ENCODE measurements around the gene STMN1. TPM values are rescaled to one million over a fixed set of nuclear protein-coding genes. Genes with fewer than 3 reads are reported as not detected.
A peak's percentile ranks its signal among the peaks of the same experiment; 100 is the strongest.
"Not testable (repeated sequence)": the region's sequence is repeated elsewhere in the genome, so short reads cannot be mapped to it uniquely, and the experiment has no call there.

The STMN1 gene
- total and polyA plus RNA-seq, 9 of the 15 experiments (the other 6 are each of a cell fraction or from before 2014, with no cell fraction given) = 269 to 2,153 (median 595) TPM

DNA sequence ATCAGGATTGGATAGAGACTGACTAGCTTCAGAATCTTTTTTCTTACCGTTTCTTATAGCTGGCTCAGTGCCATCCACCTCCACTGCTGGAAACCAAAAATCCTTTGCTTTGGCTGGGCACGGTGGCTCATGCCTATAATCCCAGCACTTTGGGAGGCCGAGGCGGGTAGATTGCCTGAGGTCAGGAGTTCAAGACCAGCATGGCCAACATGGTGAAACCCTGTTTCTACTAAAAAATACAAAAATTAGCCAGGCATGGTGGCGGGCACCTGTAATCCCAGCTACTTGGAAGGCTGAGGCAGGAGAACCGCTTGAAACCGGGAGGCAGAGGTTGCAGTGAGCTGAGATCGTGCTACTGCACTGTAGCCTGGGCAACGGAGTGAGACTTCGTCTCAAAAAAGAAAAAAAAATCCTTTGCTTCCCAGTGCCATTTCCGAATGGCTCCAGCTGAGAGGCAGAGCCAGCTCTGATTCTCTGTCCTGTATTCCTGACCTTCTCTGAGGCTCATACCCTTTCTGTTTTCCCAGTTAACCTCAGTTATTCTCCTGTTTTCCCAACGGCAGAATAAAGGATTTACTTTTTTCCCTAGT is 26.7 kb upstream of the STMN1 start (continued):
- TF ChIP-seq, protein P1, sequence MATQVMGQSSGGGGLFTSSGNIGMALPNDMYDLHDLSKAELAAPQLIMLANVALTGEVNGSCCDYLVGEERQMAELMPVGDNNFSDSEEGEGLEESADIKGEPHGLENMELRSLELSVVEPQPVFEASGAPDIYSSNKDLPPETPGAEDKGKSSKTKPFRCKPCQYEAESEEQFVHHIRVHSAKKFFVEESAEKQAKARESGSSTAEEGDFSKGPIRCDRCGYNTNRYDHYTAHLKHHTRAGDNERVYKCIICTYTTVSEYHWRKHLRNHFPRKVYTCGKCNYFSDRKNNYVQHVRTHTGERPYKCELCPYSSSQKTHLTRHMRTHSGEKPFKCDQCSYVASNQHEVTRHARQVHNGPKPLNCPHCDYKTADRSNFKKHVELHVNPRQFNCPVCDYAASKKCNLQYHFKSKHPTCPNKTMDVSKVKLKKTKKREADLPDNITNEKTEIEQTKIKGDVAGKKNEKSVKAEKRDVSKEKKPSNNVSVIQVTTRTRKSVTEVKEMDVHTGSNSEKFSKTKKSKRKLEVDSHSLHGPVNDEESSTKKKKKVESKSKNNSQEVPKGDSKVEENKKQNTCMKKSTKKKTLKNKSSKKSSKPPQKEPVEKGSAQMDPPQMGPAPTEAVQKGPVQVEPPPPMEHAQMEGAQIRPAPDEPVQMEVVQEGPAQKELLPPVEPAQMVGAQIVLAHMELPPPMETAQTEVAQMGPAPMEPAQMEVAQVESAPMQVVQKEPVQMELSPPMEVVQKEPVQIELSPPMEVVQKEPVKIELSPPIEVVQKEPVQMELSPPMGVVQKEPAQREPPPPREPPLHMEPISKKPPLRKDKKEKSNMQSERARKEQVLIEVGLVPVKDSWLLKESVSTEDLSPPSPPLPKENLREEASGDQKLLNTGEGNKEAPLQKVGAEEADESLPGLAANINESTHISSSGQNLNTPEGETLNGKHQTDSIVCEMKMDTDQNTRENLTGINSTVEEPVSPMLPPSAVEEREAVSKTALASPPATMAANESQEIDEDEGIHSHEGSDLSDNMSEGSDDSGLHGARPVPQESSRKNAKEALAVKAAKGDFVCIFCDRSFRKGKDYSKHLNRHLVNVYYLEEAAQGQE (IDR thresholded peaks at IDR 0.05; ENCODE audit: borderline replicate concordance) = peak; percentile 14; the same call in 1 of the 2 replicates
- TF ChIP-seq, protein P1 (CRISPR knock-in tag; IDR thresholded peaks at IDR 0.05; ENCODE audit: low read depth) = not testable (repeated sequence)
- 0 out of 2 replicates have a peak, but pooled peaks have one; percentile 38 for TF ChIP-seq ZNF197 (CRISPR knock-in tag; IDR thresholded peaks at IDR 0.05; ENCODE audit: low read depth)
- TF ChIP-seq, protein P2, sequence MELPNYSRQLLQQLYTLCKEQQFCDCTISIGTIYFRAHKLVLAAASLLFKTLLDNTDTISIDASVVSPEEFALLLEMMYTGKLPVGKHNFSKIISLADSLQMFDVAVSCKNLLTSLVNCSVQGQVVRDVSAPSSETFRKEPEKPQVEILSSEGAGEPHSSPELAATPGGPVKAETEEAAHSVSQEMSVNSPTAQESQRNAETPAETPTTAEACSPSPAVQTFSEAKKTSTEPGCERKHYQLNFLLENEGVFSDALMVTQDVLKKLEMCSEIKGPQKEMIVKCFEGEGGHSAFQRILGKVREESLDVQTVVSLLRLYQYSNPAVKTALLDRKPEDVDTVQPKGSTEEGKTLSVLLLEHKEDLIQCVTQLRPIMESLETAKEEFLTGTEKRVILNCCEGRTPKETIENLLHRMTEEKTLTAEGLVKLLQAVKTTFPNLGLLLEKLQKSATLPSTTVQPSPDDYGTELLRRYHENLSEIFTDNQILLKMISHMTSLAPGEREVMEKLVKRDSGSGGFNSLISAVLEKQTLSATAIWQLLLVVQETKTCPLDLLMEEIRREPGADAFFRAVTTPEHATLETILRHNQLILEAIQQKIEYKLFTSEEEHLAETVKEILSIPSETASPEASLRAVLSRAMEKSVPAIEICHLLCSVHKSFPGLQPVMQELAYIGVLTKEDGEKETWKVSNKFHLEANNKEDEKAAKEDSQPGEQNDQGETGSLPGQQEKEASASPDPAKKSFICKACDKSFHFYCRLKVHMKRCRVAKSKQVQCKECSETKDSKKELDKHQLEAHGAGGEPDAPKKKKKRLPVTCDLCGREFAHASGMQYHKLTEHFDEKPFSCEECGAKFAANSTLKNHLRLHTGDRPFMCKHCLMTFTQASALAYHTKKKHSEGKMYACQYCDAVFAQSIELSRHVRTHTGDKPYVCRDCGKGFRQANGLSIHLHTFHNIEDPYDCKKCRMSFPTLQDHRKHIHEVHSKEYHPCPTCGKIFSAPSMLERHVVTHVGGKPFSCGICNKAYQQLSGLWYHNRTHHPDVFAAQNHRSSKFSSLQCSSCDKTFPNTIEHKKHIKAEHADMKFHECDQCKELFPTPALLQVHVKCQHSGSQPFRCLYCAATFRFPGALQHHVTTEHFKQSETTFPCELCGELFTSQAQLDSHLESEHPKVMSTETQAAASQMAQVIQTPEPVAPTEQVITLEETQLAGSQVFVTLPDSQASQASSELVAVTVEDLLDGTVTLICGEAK (IDR thresholded peaks at IDR 0.05) = 0 out of 2 replicates have a peak, but pooled peaks have one; percentile 29
- TF ChIP-seq, protein P2 (CRISPR knock-in tag; IDR thresholded peaks at IDR 0.05) = not testable (repeated sequence)
